Mucosa of descending colon (tissue), 3 donors: ENCODE results near the gene FAM168A. TPM values are rescaled to one million over a fixed set of nuclear protein-coding genes. Genes with fewer than 3 reads are reported as not detected.

Experiments used
- ATAC-seq: fragments of 200-7000 bp; cut with Tn5 transposase; one replicate; pipeline ENCODE4 v1.9.1; 2020; ENCODE audit warnings: mild to moderate bottlenecking, moderate library complexity
- DNase-seq, 3 donors: peaks; one replicate each; pipeline ENCODE4 v3.0.0-alpha.2; 2020
- H3K36me3 ChIP-seq: fragments of 200-600 bp; one replicate; pipeline ENCODE4 v1.8.0; 2021; ENCODE audit warnings: low read depth, mild to moderate bottlenecking
- H3K4me1 ChIP-seq: fragments of 200-600 bp; one replicate; pipeline ENCODE4 v1.8.0; 2021; ENCODE audit warnings: low read depth, mild to moderate bottlenecking
- H3K4me3 ChIP-seq: fragments of 200-600 bp; one replicate; pipeline ENCODE4 v1.8.0; 2021; ENCODE audit warnings: mild to moderate bottlenecking
- H3K9me3 ChIP-seq: fragments of 200-600 bp; one replicate; pipeline ENCODE4 v1.8.0; 2021; ENCODE audit warnings: mild to moderate bottlenecking
- CTCF ChIP-seq: fragments of 200-600 bp; IDR thresholded peaks from one replicate; pipeline ENCODE4 v1.8.0; 2022; ENCODE audit warnings: antibody characterized with exemption, mild to moderate bottlenecking
- intact Hi-C, 2 donors: fragments of 100-400 bp; cut with DNase I in 1 of 2; cut with micrococcal nuclease in 1 of 2; formaldehyde crosslinking; loops; one replicate each; pipeline versions ENCODE4 v1.11.0 to v1.11.1; 2022; cut with DNase I, micrococcal nuclease
- total RNA-seq, 3 donors: library from RNA; stranded (reverse); fragmentation: NEBNext Ultra II Directional in 2 of 3; extraction: Animal tissue kit (Norgen Biotek cat#: 25700) in 2 of 3; gene quantifications; one replicate each; pipeline versions ENCODE4 v1.2.1 to v1.2.4, GENCODE V29; 2021 to 2023
- donor health status: DM: no; HTN: no; CAD: no; lungs with moderate emphysema.
- donor health status: DM: no; HTN: no; CAD: no.
- donor health status: DM: no; HTN: yes; CAD: no.

The FAM168A gene
- total RNA-seq, 3 donors from 2014 or later: 16.6 to 46.4 (median 19.9) TPM

- Histone ChIP-seq H3K4me1 (no peaks in the 10 kb centered on the region), H3K36me3 (no peaks in the 10 kb centered on the region), H3K4me3 (no peak overlapping the region), H3K9me3 (no peaks in the 10 kb centered on the region)
- ATAC-seq: no peak
- TF ChIP-seq CTCF: no peak
- intact Hi-C loops: no loop called here
- DNase-seq: no peak
These were observed 33.0 kb downstream of the FAM168A start for GRCh38 chr11:73564903-73565302.

GRCh38 chr11:73563539-73564200 is 34.2 kb downstream of the FAM168A start:
- no peak overlapping the region for H3K4me3 ChIP-seq
- no peaks in the 10 kb centered on the region for H3K4me1 ChIP-seq
- no peaks in the 10 kb centered on the region for H3K36me3 ChIP-seq
- TF ChIP-seq CTCF: no peak
- DNase-seq (no peak), ATAC-seq (no peak)
- intact Hi-C loops: no loop called here
- no peaks in the 10 kb centered on the region for H3K9me3 ChIP-seq

- H3K4me1 ChIP-seq: no peaks in the 10 kb centered on the region
- H3K9me3 ChIP-seq: no peaks in the 10 kb centered on the region
- intact Hi-C loops: no loop called here
- no peak overlapping the region for H3K4me3 ChIP-seq
- no peak for ATAC-seq
- no peaks in the 10 kb centered on the region for H3K36me3 ChIP-seq
- DNase-seq: no peak
- no peak for TF ChIP-seq CTCF
These were observed 38.2 kb downstream of the FAM168A start for GRCh38 chr11:73559743-73560142.

- Histone ChIP-seq H3K9me3 (no peaks in the 10 kb centered on the region), H3K4me3 (no peak overlapping the region), H3K36me3 (no peaks in the 10 kb centered on the region), H3K4me1 (no peaks in the 10 kb centered on the region)
- ATAC-seq: no peak
- intact Hi-C loops: no loop called here
- TF ChIP-seq CTCF: no peak
- DNase-seq: no peak
These were observed 40.9 kb downstream of the FAM168A start for GRCh38 chr11:73556966-73557365.

- no peak for ATAC-seq
- TF ChIP-seq CTCF: no peak
- H3K4me3 ChIP-seq: no peak overlapping the region
These were observed 42.3 kb downstream of the FAM168A start for GRCh38 chr11:73555615-73556014.

More at GRCh38 chr11:73555615-73556014, 42.3 kb downstream of the FAM168A start:
- DNase-seq: no peak
- Histone ChIP-seq H3K36me3 (no peaks in the 10 kb centered on the region), H3K9me3 (no peaks in the 10 kb centered on the region), H3K4me1 (no peaks in the 10 kb centered on the region)
- intact Hi-C loops: no loop called here
